Measurements from ENCODE around the gene HNRNPAB.

Gene HNRNPAB

DNA sequence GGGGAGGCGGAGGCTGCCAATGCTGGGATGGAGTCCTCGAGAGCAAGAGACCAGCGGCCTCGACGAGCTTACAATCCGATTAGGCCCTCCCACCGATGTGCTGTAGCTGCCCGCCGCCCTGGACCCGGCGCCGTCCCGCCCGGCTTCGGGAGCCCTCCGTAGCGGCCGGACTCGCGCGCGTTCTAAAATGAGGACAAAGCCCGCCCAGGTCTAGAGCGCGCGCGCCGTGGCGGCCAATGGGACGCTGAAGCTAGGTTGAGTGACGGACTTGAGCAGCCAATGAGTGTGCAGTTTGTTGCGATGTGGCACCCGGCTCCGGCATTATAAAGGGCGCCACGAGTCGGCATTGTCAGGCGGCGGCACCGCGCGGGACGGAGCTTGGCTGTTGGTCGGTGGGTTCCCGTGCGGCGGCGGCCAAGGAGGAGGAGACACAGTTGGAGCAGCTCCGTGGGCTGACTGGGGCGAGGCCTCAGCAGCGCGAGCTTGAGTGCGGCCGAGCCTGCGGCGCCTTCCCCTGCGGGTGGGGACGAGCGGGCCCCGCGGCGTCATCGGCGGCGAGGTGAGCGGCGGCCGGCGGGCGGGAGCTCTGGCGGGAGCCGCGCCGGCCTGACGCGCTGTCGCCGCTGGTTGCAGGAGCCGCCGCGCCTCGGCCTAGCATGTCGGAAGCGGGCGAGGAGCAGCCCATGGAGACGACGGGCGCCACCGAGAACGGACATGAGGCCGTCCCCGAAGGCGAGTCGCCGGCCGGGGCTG, at the start of gene HNRNPAB:
Gene HNRNPAB (plus strand): TSS at position 352 of the 753 bp plus-strand sequence. CDS start 305 bp downstream, at position 657.
- DNase-seq (ENCODE audit: low read depth), result peak; percentile 77

DNA sequence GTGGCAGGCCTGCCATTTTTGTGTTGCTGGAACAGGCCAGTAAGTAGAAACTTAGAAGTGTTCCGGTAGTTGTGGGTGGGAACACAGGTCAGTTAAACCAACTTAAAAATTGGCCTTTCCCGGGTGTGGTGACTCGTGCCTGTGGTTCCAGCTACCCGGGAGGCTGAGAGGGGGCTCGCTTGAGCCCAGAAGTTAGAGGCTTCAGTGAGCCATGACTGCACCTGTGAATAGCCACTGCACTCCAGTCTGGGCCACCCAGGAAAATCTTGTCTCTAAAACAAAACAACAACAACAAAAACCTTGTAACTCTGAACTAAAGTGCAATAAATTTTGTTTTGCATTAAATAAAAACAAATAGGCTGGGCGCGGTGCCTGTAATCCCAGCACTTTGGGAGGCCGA, 49.3 kb upstream of the HNRNPAB start:
- DNase-seq (ENCODE audit: low read depth), result no peak

GRCh38 chr5:178160176-178160575, 44.2 kb upstream of the HNRNPAB start:
- DNase-seq (ENCODE audit: low read depth), result no peak

- no peak for DNase-seq (ENCODE audit: low read depth)
Measured at GRCh38 chr5:178162481-178162880, 41.9 kb upstream of the HNRNPAB start.

DNA sequence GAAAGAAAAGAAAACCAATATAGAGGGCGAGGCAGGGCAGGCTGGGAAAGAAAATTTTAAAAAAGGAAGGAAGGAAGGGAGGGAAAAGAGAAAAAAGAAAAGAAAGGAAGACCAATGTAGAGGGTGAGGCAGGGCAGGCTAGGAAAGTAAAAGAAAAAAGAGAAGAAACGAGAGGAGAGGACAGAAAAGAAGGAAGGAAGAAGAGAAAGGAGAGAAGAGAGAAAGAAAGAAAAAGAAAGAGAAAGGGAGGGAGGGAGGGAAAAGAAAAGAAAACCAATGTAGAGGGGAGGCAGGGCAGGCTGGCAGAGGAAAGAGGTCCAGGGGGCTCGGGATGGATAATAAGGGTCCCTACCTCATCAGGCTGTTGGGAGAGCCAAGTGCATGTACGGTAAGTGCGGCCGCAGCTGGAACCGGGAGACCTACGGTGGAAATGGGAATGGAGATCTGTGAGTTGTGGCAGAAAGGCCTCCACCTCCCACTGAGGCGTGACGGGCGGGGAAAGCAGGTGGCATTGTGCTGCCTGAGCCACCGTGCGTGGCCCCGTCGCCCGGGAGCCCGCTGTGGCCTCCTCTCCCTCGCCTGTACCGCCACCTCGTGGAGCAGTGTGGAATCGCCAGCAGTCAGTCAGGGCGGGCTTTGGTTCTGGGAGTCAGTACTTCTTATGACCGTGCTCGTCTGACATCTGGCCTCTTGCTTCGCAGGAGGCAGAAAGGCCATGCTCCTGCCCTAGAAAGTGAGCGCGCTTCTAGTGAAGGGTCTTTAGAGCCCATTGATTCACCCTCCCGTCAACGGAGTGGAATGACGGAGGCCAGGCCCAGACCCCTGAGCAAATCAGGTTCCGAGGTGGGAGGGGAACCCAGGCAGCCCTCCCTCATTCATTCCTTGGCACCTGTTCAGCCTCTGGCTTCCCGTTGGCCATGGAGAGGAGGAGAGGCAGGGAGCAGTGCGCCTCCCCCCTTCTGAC, 40.3 kb upstream of the HNRNPAB start:
- no peak for DNase-seq (ENCODE audit: low read depth)

DNA sequence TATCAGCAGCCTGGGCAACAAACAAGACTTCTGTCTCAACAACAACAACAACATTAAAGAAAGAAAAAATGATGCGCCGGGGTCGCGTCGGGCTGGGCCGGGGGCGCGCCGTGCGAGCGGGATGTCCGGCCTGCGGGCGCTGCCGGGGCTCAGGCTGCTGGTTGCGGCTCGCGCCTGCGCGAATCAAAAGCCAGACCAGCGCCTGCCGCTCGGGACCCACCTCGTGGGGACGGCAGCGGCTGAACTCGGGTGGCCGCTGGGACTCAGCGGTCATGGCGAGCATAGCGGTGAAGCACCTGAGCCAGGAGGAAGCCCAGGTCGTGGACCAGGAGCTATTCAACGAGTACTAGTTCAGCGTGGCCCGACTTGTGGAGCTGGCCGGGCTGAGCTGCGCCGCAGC, 38.8 kb upstream of the HNRNPAB start:
- no peak for DNase-seq (ENCODE audit: low read depth)

GRCh38 chr5:178170455-178170854, 33.9 kb upstream of the HNRNPAB start:
- DNase-seq (ENCODE audit: low read depth), result no peak

- no peak for DNase-seq (ENCODE audit: low read depth)
Measured at GRCh38 chr5:178174456-178174855, 29.9 kb upstream of the HNRNPAB start.

- DNase-seq (ENCODE audit: low read depth), result no peak
Measured at GRCh38 chr5:178176791-178177190, 27.5 kb upstream of the HNRNPAB start.

DNA sequence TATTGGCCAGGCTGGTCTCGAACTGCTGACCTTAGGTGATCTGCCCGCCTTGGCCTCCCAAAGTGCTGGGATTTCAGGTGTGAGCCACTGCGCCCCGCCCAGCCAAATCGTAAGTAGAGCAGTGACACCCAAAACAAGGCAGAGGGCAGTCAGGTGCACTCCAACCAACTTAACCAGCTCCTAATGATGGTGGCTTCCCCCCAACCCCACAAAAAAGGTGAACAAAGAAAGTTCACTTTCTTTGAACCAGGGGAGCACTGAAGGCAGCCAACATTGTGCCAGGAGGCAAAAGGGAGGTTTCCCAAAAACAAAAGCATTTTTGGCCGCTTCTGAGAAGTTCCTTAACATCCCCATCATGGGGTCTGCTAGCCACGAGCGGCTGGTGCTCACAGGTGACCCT, 26.8 kb upstream of the HNRNPAB start:
- DNase-seq (ENCODE audit: low read depth), result no peak

DNA sequence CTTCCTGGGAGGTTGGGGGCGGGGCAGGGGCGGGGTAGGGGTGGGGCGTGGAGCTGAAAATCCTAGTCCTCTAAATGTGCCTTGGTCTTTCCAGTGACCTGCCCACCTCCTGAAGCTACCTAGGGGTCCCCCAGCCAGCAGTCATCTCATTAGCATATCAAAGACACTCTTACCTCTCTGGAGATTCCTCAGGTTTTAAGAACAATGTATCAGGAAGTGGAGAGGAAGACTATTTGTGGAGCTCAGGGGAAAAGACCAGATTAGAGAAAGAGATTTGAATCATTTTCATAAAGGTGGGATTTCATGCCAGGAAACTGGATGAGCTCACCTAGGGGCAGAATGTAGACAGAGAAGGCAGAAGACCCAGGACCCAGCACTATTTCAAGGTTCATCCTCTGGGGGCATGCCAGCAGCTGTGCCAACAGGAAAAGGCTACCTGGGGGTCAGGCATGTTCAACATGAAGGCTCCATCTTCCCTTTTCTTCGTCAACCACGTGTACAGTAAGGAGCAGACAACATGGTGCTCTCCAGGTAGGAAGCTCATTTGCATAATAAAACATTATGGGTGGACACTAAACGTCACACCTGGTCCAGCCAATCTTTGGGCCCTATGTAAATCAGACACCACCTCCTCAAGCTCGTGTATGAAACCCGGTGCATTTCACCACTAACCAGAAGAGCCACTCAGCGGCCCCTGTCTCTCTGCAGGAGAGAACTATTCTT, 24.0 kb upstream of the HNRNPAB start:
- no peak for DNase-seq (ENCODE audit: low read depth)

DNA sequence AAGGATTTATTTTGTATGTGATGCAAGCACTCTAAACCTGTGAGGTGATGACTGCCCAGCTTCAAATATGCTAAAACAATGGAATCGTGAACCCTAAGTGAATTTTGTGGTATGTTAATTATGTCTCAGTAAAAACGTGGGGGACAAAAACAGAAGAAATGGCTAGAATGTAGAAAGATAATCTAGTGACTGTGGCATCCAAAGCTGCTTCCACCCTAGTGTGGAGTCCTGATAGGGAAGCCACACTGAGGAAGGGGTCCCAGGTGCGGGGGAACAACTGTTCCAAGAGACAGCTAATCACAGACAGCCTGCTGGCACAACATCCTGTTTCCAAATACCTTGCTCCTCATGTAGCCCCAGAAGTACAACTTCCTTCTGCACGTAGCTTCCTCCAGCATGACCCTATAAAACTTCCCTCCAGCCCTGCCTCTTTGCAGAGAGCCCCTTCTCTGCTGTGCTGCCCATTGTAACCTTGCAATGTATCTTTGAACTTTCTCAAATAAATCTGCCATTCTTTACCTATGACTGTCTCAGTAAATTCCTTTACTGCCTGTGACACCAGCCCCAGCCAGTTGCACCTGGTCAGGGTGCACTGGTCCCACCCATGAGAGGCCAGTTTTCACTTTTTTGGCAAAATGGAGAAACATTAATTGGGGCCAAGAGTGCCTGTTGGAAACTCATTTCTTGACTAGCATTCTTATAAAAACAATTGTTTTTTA, 22.0 kb upstream of the HNRNPAB start:
- no peak for DNase-seq (ENCODE audit: low read depth)

DNA sequence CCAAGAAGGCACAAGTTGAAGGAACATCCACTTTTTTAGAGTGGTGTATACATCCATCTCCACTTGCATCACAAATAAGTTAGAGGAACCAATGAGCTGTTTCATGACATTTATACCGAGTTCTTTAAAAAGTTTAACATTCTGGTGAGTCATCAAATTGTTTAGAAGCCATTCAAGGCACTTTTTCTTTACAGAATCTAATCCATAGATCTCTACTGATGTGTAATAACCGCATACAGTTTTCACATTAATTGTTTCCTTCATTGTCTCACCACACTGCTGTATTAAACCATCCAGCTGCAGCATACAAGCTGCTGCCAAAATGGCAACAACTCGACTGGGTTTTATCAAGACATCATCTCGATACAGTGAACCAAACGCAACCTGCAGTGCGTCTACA, 17.9 kb upstream of the HNRNPAB start:
- no peak for DNase-seq (ENCODE audit: low read depth)

- DNase-seq (ENCODE audit: low read depth), result no peak
Measured at GRCh38 chr5:178187014-178187413, 17.3 kb upstream of the HNRNPAB start, which contains the start of gene GMCL2. GMCL2 (minus strand) TSS chr5:178187371; CDS start chr5:178187299, 72 bp downstream.

DNA sequence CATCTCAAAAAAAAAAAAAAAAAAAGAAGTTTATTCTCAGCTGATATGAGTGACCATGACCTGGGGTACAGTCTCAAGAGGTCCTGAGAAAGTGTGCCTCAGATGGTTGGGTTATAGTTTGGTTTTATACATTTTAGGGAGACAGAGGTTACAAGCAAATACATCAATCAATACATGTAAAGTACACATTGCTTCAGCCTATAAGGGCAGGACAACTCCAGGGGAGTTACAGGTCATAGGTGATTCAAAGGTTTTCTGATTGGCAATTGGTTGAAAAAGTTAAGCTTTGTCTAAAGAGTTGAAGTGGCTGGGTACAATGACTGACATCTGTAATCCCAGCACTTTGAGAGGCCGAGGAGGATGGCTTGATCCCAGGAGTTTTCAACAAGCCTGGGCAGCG, 14.9 kb upstream of the HNRNPAB start:
- no peak for DNase-seq (ENCODE audit: low read depth)

- no peak for DNase-seq (ENCODE audit: low read depth)
Measured at GRCh38 chr5:178191661-178192060, 12.7 kb upstream of the HNRNPAB start.

- DNase-seq (ENCODE audit: low read depth), result no peak
Measured at GRCh38 chr5:178192244-178192643, 12.1 kb upstream of the HNRNPAB start.

GRCh38 chr5:178192787-178193186, 11.5 kb upstream of the HNRNPAB start:
- DNase-seq (ENCODE audit: low read depth), result no peak

GRCh38 chr5:178193251-178193809, 11.0 kb upstream of the HNRNPAB start:
- no peak for DNase-seq (ENCODE audit: low read depth)

GRCh38 chr5:178194026-178194425, 10.3 kb upstream of the HNRNPAB start:
- DNase-seq (ENCODE audit: low read depth), result no peak

- no peak for DNase-seq (ENCODE audit: low read depth)
Measured at GRCh38 chr5:178196281-178196812, 8.0 kb upstream of the HNRNPAB start.
